Left lung (tissue), 10 donors: ENCODE data around the gene SLC12A3. TPM values are rescaled to one million over a fixed set of nuclear protein-coding genes. Genes with fewer than 3 reads are reported as not detected.
A peak's percentile ranks its signal among the peaks of the same experiment; 100 is the strongest.

Experiments
- ATAC-seq: fragments of 200-7000 bp; cut with Tn5 transposase; one replicate; pipeline ENCODE4 v1.9.1; 2020; ENCODE audit warnings: moderate library complexity
- DNase-seq, 4 donors: peaks; one replicate each; pipeline ENCODE4 v3.0.0-alpha.2; 2013 to 2020
- H3K27ac ChIP-seq, 2 donors: fragments of 200-600 bp; sonication (generic) in 1 of 2; one replicate each; pipeline versions ENCODE4 v1.5.0 to v1.8.0; 2020 to 2021
- H3K27me3 ChIP-seq, 2 donors: fragments of 200-600 bp; sonication (generic) in 1 of 2; one replicate each; pipeline versions ENCODE4 v1.5.0 to v1.8.0; 2020 to 2021
- H3K36me3 ChIP-seq, 2 donors: fragments of 200-600 bp; sonication (generic) in 1 of 2; one replicate each; pipeline versions ENCODE4 v1.5.0 to v1.8.0; 2020 to 2021
- H3K4me1 ChIP-seq, 2 donors: fragments of 200-600 bp; one replicate each; pipeline ENCODE4 v1.8.0; 2021
- H3K4me3 ChIP-seq, 2 donors: fragments of 200-600 bp; sonication (generic) in 1 of 2; one replicate each; pipeline versions ENCODE4 v1.5.0 to v1.8.0; 2020 to 2021; ENCODE audit warnings: mild to moderate bottlenecking in 1 of 2
- H3K9me3 ChIP-seq, 2 donors: fragments of 200-600 bp; sonication (generic) in 1 of 2; one replicate each; pipeline versions ENCODE4 v1.5.0 to v1.8.0; 2020 to 2021
- intact Hi-C, 2 donors: fragments of 100-400 bp; cut with DNase I; formaldehyde crosslinking; loops; one replicate each; pipeline versions ENCODE4 v1.11.2 to v1.14.2; 2022
- polyA plus RNA-seq, 6 donors: library from polyadenylated mRNA; unstranded; fragments of 120-200 nt; gene quantifications; one replicate each; pipeline ENCODE4 v1.2.1, GENCODE V29; 2013; ENCODE audit not compliant: insufficient read length in 6 of 6
- total RNA-seq, 2 donors: library from RNA; stranded (reverse); fragmentation: NEBNext Ultra II Directional; extraction: Animal tissue kit (Norgen Biotek cat#: 25700); gene quantifications; one replicate each; pipeline ENCODE4 v1.2.1, GENCODE V29; 2021
- TF ChIP-seq, protein P1 (sequence below), 2 donors: fragments of 200-600 bp; sonication (generic) in 1 of 2; IDR thresholded peaks; one replicate each; pipeline versions ENCODE4 v1.5.0 to v1.8.0; 2021; ENCODE audit warnings: antibody characterized with exemption in 2 of 2
- donor health status: DM: no; HTN: yes; CAD: no.
- donor health status: DM: no; HTN: no; CAD: no.

The SLC12A3 gene
- total and polyA plus RNA-seq, 8 donors, result 0.13 to 0.49 (median 0.20) TPM; not detected in 2

DNA sequence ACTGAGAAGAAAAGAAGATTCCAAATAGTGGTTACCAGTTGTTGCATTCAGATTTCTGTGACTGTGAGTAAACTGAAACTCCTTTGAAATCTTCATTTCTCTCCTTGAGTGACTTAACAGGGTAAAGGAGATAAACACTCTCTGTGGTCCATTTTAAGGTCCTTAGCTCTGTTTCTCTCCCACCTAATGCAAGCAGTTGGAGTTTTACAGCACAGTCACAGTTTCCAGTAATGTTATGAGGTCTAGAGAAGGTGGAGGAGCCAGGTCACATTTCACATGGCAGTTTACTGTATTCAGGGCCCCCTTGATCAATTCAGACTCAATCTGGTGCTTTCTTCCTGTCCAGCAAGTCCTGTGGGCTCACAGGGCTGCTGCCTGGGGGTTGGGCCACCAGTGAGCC lies 32.2 kb upstream of the SLC12A3 start:
- H3K4me3 ChIP-seq, result no peak overlapping the region
- TF ChIP-seq, protein P1, sequence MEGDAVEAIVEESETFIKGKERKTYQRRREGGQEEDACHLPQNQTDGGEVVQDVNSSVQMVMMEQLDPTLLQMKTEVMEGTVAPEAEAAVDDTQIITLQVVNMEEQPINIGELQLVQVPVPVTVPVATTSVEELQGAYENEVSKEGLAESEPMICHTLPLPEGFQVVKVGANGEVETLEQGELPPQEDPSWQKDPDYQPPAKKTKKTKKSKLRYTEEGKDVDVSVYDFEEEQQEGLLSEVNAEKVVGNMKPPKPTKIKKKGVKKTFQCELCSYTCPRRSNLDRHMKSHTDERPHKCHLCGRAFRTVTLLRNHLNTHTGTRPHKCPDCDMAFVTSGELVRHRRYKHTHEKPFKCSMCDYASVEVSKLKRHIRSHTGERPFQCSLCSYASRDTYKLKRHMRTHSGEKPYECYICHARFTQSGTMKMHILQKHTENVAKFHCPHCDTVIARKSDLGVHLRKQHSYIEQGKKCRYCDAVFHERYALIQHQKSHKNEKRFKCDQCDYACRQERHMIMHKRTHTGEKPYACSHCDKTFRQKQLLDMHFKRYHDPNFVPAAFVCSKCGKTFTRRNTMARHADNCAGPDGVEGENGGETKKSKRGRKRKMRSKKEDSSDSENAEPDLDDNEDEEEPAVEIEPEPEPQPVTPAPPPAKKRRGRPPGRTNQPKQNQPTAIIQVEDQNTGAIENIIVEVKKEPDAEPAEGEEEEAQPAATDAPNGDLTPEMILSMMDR (IDR thresholded peaks at IDR 0.05), result no peak

DNA sequence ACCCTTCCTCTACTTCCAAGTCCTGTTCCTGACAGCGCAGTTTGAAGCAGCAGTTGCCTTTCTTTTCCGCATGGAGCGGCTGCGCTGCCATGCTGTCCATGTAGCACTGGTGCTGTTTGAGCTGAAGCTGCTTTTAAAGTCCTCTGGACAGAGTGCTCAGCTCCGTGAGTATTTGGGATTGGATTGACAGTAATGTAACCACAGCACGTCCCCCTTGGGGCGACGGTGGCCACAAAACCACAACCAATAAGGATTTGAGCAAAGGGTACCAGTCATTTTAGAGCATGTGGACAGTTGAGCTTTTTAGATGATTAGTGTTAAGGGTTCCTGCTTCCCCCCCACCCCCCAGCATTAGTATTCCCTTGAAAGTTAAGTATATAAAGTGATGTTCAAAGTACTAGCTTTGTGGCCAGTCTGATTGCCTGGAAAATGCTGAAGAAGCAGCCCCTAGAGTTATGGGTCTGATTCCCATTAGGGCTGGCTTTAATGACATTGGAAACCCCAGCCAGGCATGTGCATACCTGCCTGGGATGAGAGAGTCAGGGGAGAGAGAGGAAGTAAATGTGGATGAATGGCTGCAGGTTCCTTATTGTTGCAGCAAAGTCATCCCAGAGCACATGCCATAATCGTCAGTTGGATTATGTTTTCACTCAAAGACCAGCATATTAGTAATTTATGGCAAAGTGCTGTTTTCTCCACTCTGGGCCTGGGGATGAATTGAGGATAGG lies 31.6 kb upstream of the SLC12A3 start:
- peaks cover 0 to 92% of the 10 kb centered on the region in 2 donors for H3K36me3 ChIP-seq
- intact Hi-C loops, result no loop called here
- no peaks in the 10 kb centered on the region for H3K9me3 ChIP-seq
- no peak overlapping the region for H3K4me3 ChIP-seq
- DNase-seq (no peak), ATAC-seq (no peak)
- H3K4me1 ChIP-seq, result peaks cover 0 to 2% of the 10 kb centered on the region in 2 donors
- TF ChIP-seq, protein P1 (IDR thresholded peaks at IDR 0.05), result no peak
- no peak overlapping the region for H3K27ac ChIP-seq
- no peaks in the 10 kb centered on the region for H3K27me3 ChIP-seq

More for the DNA sequence above, 32.2 kb upstream of the SLC12A3 start:
- H3K9me3 ChIP-seq, result no peaks in the 10 kb centered on the region
- H3K27me3 ChIP-seq, result no peaks in the 10 kb centered on the region
- peaks cover 0 to 2% of the 10 kb centered on the region in 2 donors for H3K4me1 ChIP-seq
- no peak for ATAC-seq
- H3K36me3 ChIP-seq, result peaks cover 0 to 86% of the 10 kb centered on the region in 2 donors
- no peak overlapping the region for H3K27ac ChIP-seq
- intact Hi-C loops, result no loop called here
- no peak for DNase-seq

DNA sequence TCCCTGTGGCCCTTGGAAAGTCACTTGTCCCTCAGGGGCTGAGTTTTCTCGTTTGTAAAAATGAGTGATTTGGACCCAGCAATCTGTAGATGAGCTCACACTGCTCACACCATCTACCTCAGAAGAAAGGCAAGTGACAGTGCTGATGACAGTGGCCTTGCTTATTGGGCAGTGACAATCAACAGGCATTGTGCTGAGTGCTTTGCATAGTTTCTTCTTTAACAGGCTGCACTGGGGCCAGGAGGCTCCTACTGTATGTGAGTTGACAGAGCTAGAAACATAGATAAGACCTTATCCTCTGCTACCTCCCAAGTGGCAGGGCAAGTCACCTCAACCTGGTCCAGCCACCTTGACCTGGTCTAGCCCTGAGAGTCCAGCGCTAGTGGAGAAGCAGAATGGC lies 29.7 kb upstream of the SLC12A3 start:
- intact Hi-C loops, result no loop called here
- Histone ChIP-seq H3K27me3 (no peaks in the 10 kb centered on the region), H3K9me3 (no peaks in the 10 kb centered on the region), H3K4me1 (peaks cover 2 to 8% of the 10 kb centered on the region in 2 donors), H3K4me3 (no peak overlapping the region), H3K27ac (no peak overlapping the region), H3K36me3 (peaks cover 0 to 94% of the 10 kb centered on the region in 2 donors)
- DNase-seq (no peak), ATAC-seq (no peak)
- TF ChIP-seq, protein P1 (IDR thresholded peaks at IDR 0.05), result no peak

DNA sequence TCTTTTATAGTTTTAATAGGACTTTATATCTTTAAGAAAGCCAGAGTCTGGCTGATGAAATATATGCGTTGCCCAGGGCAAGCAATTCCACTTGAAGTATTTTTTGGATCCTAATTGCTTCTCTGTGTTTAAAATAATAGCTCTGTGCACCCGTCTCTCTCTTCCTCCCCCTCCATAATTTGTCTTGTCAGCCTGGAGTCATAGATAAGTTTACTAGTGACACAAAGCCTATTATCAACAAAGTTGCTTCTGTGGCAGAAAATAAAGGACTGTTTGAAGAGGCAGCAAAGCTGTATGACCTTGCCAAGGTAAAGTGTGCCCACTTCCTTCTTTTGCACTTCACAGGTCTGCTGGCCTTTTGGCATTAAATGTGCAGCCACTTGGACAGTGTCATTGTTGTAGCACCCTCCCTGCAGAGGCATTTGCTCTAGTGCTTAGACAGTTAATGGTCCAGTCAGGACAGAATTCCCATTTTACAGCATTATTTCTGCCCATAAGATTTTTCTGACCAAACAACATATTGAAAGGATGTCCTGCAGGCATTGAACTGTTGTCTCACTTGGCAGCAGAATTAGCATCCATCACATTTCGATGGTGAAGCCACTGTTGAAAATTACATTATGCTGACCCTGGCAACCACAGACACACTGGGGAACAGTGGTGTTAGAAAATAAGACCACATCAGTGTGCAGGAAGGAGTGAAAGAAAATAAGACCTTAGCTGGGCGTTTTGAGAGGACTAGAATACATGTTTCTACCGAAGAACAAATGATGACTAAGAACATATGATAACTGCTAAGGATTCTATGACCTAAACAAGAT lies 28.4 kb upstream of the SLC12A3 start:
- Histone ChIP-seq H3K9me3 (no peaks in the 10 kb centered on the region), H3K4me3 (no peak overlapping the region), H3K27ac (peak overlapping the region; percentile 3 to 55), H3K27me3 (no peaks in the 10 kb centered on the region), H3K4me1 (peaks cover 2 to 8% of the 10 kb centered on the region in 2 donors), H3K36me3 (peaks cover 0 to 96% of the 10 kb centered on the region in 2 donors)
- intact Hi-C loops, result no loop called here
- TF ChIP-seq, protein P1 (IDR thresholded peaks at IDR 0.05), result no peak
- DNase-seq (peak in 1 of 4 donors; percentile 59), ATAC-seq (peak; percentile 80)
